Activated CD8-positive, alpha-beta memory T cell treated with anti-CD3 and anti-CD28 coated beads, Interleukin-2, amount 50 U/mL, for 4 hours (primary cell): ENCODE data around the gene CASP8.
"Not testable (repeated sequence)": the region's sequence is repeated elsewhere in the genome, so short reads cannot be mapped to it uniquely, and the experiment has no call there.

ENCODE experiments used
- DNase-seq: peaks from one replicate; pipeline ENCODE4 v3.0.0-alpha.2; 2020

CASP8 gene

DNA sequence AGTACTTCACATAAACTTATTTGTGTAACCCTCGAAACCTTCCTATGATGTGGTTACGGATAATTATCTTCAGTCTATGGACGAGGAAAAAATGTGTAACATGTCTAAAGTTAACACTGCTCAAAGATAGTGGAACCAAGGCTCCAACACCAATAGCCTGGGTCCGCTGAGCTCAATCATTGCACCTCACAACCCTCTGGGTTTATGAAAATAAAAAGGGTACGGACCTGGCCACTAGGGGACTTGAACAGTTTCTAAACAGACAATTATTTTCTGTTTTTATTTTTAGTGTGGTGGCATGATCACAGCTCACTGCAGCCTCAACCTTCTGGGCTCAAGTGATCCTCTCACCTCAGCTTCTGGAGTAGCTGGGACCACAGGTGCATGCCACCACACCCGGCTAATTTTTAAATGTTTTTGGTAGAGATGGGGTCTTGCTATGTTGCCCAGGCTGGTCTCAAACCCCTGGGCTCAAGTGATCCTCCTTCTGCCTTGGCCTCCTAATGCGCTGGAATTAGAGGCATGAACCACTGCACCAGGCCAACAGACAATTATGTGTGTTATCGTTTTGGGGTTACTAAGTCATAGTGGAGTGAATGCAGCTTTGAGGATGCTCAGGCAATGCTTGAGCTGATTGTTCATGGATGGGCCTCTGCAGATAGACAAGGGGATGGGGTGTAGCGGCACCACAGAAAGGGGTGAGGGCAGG, 10.1 kb downstream of the CASP8 start:
- no peak for DNase-seq

- DNase-seq = no peak
Measured at GRCh38 chr2:201271917-201272316, 11.6 kb downstream of the CASP8 start.

DNA sequence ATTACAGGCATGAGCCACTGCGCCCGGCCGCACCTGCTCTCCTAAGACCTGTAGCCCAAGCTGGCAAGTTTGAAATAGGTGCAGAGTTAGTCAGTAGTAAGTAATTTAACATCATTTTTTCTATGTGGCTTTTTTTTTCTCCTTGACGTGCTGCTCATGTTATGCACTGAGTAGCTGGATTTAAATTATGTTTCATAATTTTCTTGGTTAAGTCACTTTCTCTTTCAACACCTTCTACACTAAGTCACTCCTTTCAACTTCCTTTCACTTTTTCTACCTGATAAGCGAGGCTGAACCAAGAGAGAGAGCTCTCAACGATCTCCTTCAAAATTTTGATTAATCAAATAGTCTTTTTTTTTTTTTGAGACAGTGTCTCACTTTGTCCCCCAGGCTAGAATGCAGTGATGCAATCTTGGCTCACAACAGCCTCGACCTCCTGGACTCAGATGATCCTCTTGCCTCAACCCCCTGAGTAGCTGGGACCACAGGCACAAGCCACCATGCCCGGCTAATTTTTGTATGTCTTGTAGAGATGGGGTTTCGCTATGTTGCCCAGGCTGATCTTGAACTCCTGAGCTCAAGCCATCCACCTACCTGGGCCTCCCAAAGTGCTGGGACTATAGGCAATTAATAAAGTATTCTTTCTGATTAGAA, 13.1 kb downstream of the CASP8 start:
- no peak for DNase-seq

DNA sequence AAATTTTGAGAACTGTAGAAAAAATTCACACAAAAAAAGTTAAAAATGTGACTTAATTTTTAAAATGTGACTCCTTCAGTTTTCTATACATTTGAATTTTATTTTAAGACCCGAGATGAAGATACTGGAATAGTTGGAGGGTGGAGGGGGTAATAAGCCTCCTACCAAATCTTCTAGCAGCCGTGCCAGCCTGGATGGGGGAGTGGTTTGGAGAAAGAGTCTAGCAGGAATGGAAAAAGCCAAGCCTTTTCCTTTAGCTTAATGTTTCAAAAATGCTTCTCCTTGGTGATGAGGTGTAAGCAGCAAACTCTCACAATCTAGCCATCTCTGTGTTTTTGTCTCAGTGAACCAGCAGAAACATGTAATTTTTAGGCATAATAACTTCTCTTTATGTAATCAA, 14.7 kb downstream of the CASP8 start:
- DNase-seq = no peak

DNA sequence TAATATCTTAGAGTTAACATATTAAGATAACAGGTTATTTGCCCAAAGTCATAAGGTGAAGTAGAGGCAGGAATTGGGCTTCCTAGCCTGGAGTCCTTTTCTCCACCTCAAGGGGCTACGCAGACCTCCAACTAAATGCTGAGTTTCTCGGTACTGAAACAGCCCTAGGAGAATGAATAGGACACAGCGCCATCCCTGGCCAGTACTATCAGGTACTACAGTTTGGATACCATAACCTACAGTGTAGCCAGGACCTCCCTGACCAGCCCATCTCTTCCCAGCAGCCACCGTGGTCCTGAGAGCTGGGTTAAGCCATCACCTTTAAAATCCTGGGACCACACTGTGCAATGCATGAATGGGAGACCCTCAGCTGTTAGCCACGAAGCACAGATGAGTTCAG, 15.7 kb downstream of the CASP8 start:
- no peak for DNase-seq

- DNase-seq = no peak
Measured at GRCh38 chr2:201276511-201276910, 16.2 kb downstream of the CASP8 start.

GRCh38 chr2:201279079-201279478, 18.7 kb downstream of the CASP8 start:
- no peak for DNase-seq

DNA sequence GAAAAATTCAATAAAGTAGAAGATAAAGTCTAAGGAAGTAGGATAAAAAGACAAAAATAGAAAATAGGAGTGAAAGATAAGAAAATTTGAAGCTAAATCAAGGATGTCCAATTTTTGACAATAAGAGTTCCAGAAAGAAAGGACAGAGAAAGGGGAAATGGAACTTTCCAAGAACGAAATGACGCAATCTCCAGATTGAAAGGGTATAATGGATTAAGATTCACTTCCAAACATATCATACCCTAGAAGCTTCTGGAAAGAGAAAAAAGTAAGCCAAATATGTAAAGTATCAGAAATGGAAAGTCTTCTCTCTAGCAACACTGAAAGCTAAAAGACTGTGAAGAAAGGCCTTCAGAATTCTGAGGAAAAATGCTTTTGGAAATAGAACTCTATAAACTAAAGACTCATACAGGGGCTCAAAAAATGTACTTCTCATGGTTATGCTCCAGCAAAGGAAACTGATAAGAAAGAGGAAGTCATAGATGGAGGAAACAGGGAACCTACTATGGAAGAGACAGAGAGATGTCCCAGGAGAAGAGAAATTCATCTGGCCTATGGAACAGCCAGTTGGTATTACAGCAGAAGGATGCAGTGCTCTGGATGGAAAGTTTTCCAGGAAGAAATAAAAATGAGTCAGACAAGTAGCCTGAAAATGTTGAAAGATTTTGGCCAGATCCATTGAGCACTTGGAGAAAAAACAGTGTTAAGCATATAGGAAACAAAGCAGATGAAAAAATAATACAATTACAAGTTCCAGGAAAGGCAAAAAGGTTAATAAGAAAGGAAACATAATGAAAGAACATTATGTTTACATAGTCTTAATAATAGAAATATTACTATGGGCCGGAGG, 20.1 kb downstream of the CASP8 start:
- DNase-seq = no peak

- DNase-seq = no peak
Measured at GRCh38 chr2:201285499-201285898, 25.2 kb downstream of the CASP8 start.

- DNase-seq = not testable (repeated sequence)
Measured at GRCh38 chr2:201290457-201291148, 30.3 kb downstream of the CASP8 start.

DNA sequence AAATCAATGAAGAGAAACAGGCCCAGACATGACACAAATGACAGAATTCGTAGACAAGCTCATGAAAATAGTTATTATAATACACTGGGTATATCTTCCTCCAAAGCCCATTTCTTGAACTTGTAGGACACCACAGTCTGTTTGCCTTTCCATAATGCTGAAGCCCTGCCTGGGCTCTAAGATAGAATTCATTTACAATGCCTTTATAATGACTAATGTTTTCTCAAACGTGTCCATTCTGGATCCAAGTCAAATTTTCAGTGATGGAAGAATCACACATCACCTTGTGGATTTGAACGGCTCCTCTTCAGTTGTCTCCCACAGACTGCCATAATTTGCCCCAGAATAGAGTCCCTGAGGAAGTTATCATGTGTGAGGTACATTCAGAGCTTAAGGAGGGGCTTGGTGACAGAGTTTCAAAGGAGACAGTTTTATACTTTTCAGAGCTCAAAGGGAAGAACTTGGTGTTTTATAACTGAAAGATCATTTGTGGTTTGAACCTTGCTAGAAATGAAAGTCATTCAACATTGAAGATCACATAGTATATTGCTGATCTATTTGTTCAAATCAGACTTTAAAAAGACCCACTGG, 38.2 kb downstream of the CASP8 start:
- DNase-seq = no peak

DNA sequence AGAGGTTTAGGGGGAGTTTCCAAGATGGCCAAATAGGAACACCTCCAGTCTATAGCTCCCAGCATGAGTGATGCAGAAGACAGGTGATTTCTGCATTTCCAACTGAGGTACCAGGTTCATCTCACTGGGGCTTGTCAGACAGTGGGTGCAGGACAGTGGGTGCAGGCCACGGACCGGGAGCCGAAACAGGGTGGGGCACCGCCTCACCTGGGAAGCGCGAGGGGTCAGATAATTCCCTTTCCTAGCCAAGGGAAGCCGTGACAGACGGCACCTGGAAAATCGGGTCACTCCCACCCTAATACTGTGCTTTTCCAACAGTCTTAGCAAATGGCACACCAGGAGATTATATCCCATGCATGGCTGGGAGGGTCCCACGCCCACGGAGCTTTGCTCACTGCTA, 39.6 kb downstream of the CASP8 start:
- not testable (repeated sequence) for DNase-seq

GRCh38 chr2:201307876-201308275, 47.5 kb downstream of the CASP8 start:
- no peak for DNase-seq

DNA sequence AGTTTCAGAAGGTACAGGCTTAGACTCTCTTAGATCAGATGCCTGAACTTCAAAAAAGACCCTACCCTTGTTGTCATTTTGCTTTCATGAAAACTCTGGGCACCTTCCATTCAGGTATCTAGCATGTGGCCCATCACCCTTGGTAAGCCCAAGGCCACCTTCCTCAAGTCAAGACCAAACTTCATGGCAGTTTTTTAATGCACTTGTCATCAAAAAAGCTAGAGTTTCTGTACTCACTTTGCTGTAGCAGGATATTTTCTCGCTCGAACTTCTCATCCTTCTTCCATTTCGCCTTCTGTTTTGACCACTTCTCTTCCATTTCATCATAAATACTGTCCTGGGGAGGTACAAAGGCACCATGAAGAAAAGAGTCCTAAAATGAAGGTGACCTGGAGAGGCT, 48.6 kb downstream of the CASP8 start:
- DNase-seq = no peak

DNA sequence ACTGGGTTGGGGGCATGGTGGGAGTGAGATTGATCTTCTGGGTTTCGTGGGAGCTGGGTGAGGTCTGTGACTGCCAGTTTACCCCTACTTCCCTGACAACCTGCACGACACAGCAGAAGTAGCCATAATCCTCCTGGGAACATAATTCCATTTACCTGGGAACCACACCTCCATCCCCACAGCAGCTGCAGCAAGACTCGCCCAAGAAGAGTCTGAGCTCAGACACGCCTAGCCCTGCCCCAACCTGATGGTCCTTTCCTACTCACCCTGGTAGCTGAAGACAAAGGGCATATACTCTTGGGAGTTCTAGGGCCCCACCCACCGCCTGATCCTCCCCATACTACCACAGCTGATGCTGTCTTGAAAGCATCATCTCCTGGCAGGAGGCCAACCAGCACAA, 53.0 kb downstream of the CASP8 start:
- no peak for DNase-seq

GRCh38 chr2:201319511-201319910, 59.2 kb downstream of the CASP8 start:
- no peak for DNase-seq

DNA sequence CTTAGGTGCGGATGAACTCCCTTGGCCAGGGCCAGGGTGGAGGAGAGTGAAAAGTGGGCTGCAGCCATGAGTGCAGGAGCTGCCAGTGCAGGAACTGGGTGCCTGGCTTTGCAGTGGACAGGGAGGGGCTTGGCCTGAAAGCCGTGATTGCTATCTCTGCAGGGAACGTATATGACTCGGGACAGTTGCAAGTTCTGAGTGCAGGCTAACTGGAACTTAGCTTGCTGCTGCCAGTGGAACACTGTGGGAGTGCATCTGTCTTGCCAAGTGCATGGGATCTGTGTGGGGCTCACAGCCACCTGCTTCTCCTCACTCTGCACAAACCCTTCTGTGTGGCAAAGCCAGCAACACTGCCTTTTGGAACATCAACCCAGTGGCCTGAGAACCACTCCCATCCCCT, 59.9 kb downstream of the CASP8 start:
- no peak for DNase-seq

- no peak for DNase-seq
Measured at GRCh38 chr2:201320701-201321100, 60.4 kb downstream of the CASP8 start.

DNA sequence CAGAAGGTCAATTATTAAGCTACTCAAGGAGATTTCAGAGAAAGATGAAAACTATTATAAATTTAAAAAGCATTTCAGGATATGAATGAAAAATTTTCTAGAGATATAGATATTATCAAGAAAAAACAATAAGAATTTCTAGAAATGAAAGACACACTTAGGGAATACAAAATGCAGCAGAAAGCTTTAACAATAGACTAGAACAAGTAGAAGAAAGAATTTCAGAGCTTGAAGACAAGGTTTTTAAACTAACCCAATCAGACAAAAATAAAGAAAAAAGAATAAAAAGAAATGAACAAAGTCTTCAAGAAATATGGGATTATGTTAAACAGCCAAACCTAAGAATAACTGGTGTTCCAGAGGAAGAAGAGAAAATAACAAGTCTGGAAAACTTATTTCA, 62.4 kb downstream of the CASP8 start:
- no peak for DNase-seq

GRCh38 chr2:201327678-201328077, 67.3 kb downstream of the CASP8 start:
- no peak for DNase-seq

DNA sequence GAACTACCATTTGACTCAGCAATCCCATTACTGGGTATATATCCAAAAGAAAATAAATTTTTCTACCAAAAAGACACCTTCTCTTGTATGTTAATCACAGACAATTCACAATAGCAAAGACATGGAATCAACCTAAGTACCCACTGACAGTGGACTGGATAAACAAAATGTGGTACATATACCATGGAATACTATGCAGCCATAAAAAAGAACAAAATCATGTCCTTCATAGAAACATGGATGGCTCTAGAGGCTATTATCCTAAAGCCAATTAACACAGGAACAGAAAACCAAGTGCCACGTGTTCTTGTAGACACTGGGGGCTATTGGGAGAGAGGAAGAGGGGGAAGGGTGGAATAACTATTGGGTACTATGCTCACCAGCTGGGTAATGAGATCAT, 69.1 kb downstream of the CASP8 start:
- DNase-seq = no peak
